ENCODE data around the gene CCNJL.

The CCNJL gene

DNA sequence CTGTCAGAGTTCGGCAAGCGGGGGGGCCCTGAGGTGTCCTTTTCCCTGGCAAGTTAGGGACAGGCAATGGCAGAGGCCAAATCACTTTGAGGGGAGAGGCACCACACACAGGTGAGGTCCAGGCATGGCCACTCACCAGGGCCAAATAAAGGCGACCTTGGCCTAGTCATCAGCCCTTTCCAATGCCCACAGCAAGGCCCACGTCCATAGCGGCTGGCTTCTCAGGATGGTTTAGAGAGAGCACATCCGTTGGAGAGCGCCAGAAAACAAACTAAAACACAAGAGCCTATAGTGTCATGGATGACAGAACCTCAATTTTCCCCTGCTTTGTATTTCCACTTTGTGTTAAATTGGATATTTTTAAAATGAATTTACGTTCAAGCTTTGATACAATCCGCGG is 7.0 kb downstream of the CCNJL start:
- no peaks in the 10 kb centered on the region for H3K9me3 ChIP-seq (ENCODE audit: insufficient read depth, low read depth, low read length)
- H3K36me3 ChIP-seq (ENCODE audit: insufficient read depth, low read depth, low read length) = peaks cover 73% of the 10 kb centered on the region
- H3K4me1 ChIP-seq (ENCODE audit: insufficient read depth, low read length) = peaks cover under 1% of the 10 kb centered on the region; the same call in 1 of the 2 replicates
- H3K27ac ChIP-seq (ENCODE audit: low read length) = no peak overlapping the region
- H3K9ac ChIP-seq (ENCODE audit: low read depth, low read length) = no peak overlapping the region
- H3K27me3 ChIP-seq (ENCODE audit: insufficient read depth, low read length) = no peaks in the 10 kb centered on the region
- H3K4me3 ChIP-seq (ENCODE audit: low read length) = no peak overlapping the region

DNA sequence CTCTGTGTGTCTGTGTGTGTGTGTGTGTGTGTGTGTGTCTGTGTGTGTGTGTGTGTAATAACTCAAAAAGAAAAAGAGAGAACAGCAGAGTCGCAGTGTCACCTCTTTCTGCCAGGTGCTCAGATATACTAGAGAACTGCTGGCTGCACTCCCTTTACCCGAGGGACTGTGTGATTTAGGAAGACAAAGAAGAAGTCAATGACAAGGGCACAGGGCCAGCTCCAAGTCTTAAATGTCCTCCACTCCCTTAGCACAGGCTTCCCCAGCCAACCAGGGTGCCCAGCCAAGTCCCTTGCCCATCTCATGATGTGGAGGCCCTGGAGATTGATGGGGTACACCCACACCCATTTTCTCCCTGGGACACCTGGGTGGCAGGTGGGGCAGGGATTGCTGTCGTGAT is 8.7 kb downstream of the CCNJL start:
- H3K9me3 ChIP-seq (ENCODE audit: insufficient read depth, low read depth, low read length) = no peaks in the 10 kb centered on the region
- no peak overlapping the region for H3K4me3 ChIP-seq (ENCODE audit: low read length)
- H3K27ac ChIP-seq (ENCODE audit: low read length) = no peak overlapping the region
- H3K9ac ChIP-seq (ENCODE audit: low read depth, low read length) = no peak overlapping the region
- peaks cover 57% of the 10 kb centered on the region for H3K36me3 ChIP-seq (ENCODE audit: insufficient read depth, low read depth, low read length)
- H3K4me1 ChIP-seq (ENCODE audit: insufficient read depth, low read length) = no peaks in the 10 kb centered on the region
- no peaks in the 10 kb centered on the region for H3K27me3 ChIP-seq (ENCODE audit: insufficient read depth, low read length)

DNA sequence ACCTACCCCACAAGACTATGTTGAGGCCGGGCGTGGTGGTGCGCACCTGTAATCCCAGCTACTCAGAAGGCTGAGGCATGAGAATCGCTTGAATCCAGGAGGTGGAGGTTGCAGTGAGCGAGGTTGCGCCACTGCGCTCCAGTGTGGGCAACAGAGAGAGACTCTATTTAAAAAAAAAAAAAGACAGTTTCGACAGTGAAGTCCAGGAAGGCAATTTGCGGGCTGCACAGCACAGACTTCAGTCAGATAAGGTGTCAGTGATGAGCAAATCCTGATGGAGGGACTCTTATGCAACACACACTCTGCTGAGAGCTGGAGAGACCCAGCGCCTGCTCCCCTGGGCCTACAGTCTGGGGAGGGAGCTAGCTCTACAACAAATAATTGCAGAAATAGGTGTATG is 14.2 kb downstream of the CCNJL start:
- H3K9ac ChIP-seq (ENCODE audit: low read depth, low read length) = peak overlapping the region; percentile 21; the same call in 1 of the 2 replicates
- H3K4me3 ChIP-seq (ENCODE audit: low read length) = no peak overlapping the region
- peaks cover 10% of the 10 kb centered on the region; the same call in 1 of the 2 replicates for H3K36me3 ChIP-seq (ENCODE audit: insufficient read depth, low read depth, low read length)
- H3K27me3 ChIP-seq (ENCODE audit: insufficient read depth, low read length) = no peaks in the 10 kb centered on the region
- H3K27ac ChIP-seq (ENCODE audit: low read length) = no peak overlapping the region
- H3K9me3 ChIP-seq (ENCODE audit: insufficient read depth, low read depth, low read length) = no peaks in the 10 kb centered on the region
- peaks cover 20% of the 10 kb centered on the region for H3K4me1 ChIP-seq (ENCODE audit: insufficient read depth, low read length)

DNA sequence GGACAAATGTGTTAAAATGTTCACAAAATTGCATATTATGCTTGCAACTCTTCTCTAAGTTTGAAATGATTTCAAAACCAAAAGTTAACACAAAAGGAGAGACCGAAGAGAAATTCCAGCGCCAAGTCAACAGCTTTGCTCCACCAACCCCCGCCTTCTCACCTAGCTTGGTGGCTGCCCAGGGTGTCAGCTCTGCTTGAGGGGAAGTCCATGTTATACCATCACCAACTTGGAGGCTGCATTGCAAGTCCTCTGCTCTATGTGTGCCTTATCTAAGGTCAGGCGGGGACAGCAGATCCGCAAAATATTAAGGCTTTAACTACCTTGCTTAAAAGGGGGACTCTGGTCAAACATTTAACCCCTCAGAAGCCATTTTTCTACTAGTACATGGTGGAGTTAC is 14.6 kb downstream of the CCNJL start:
- Histone ChIP-seq H3K36me3 (ENCODE audit: insufficient read depth, low read depth, low read length) (peaks cover 6% of the 10 kb centered on the region; the same call in 1 of the 2 replicates), H3K4me3 (ENCODE audit: low read length) (no peak overlapping the region), H3K27ac (ENCODE audit: low read length) (no peak overlapping the region), H3K9ac (ENCODE audit: low read depth, low read length) (no peak overlapping the region), H3K4me1 (ENCODE audit: insufficient read depth, low read length) (peaks cover 20% of the 10 kb centered on the region), H3K27me3 (ENCODE audit: insufficient read depth, low read length) (no peaks in the 10 kb centered on the region), H3K9me3 (ENCODE audit: insufficient read depth, low read depth, low read length) (no peaks in the 10 kb centered on the region)

DNA sequence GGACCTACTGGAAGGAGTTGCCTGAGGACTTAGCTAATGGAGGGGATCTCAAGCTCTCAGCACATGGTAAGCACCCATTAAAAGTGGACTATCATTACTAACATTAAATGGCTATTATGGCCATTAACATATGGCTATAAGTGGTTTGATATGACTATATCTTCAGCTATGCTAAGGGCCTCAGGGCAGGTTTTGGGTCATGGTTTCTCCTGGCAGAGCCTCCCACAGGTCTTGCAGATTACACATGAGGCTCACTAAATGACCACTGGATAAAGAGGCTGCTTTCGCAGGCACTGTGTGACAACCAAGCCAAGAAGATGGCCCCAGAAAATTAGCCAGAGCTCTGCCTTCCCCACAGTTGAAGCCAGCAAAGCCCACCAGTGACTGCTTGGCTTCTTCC is 15.4 kb downstream of the CCNJL start:
- H3K4me3 ChIP-seq (ENCODE audit: low read length) = no peak overlapping the region
- no peaks in the 10 kb centered on the region for H3K27me3 ChIP-seq (ENCODE audit: insufficient read depth, low read length)
- no peaks in the 10 kb centered on the region for H3K9me3 ChIP-seq (ENCODE audit: insufficient read depth, low read depth, low read length)
- peaks cover 20% of the 10 kb centered on the region for H3K4me1 ChIP-seq (ENCODE audit: insufficient read depth, low read length)
- H3K36me3 ChIP-seq (ENCODE audit: insufficient read depth, low read depth, low read length) = peaks cover 5% of the 10 kb centered on the region; the same call in 1 of the 2 replicates
- no peak overlapping the region for H3K27ac ChIP-seq (ENCODE audit: low read length)
- H3K9ac ChIP-seq (ENCODE audit: low read depth, low read length) = no peak overlapping the region

DNA sequence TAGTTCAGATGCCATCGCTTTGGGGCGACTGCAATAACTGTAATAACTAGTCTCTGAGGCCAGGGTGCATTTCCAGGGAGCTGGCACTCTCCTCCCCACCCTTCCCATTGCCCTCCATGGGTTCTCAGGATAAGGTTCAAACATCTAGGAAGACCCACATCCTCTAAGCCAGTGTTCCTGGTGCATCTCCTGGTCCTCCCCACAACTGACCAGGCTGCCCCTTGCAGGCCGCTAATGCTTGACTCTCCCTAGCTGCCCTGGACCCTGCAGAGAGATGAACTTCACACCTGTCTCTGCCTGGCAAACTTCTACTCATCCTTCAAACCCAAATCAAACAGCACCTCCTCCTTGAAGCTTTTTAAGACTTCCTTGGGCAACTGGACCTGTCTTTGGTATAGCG is 15.9 kb downstream of the CCNJL start:
- Histone ChIP-seq H3K27ac (ENCODE audit: low read length) (no peak overlapping the region), H3K9ac (ENCODE audit: low read depth, low read length) (no peak overlapping the region), H3K27me3 (ENCODE audit: insufficient read depth, low read length) (no peaks in the 10 kb centered on the region), H3K4me3 (ENCODE audit: low read length) (no peak overlapping the region), H3K4me1 (ENCODE audit: insufficient read depth, low read length) (peaks cover 20% of the 10 kb centered on the region), H3K9me3 (ENCODE audit: insufficient read depth, low read depth, low read length) (no peaks in the 10 kb centered on the region), H3K36me3 (ENCODE audit: insufficient read depth, low read depth, low read length) (peaks cover 5% of the 10 kb centered on the region; the same call in 1 of the 2 replicates)

DNA sequence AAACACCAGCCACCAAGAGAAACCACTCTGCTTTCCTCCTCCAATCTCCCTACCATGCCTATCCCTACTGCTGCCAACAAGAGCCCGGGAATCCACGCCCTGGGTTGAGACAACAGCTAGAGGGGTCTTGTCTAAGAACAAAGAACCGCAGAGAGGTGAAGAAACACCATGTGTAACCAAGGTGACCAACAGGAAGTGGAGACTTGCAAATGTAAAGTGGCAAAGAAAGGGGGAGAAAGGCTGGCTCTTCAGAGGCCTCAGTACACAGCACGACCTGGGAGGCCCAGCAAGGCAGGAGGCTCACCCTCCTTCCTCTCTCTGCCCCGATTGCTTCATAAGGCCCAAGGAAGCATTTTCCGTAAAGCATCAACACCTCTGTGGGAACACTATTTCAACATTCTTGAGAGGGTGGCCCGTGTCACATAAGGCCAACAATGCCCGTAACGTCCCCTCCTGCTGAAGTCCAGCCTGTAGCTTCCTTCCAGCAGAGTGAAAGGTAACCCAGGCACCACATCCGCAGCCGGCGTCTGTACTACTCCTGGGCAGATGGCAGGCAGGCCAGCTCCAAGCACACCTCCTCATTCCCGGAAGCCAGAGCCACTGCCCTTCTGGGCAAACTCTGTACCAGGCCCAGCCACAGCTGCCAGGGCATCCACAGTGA is 18.3 kb downstream of the CCNJL start:
- Histone ChIP-seq H3K4me3 (ENCODE audit: low read length) (no peak overlapping the region), H3K9me3 (ENCODE audit: insufficient read depth, low read depth, low read length) (no peaks in the 10 kb centered on the region), H3K27me3 (ENCODE audit: insufficient read depth, low read length) (no peaks in the 10 kb centered on the region), H3K36me3 (ENCODE audit: insufficient read depth, low read depth, low read length) (0 out of 2 replicates have a peak, but pooled peaks cover 5% of the 10 kb centered on the region), H3K9ac (ENCODE audit: low read depth, low read length) (peak overlapping the region; percentile 48; the same call in 1 of the 2 replicates), H3K27ac (ENCODE audit: low read length) (peak overlapping the region; percentile 59), H3K4me1 (ENCODE audit: insufficient read depth, low read length) (peaks cover 30% of the 10 kb centered on the region)

DNA sequence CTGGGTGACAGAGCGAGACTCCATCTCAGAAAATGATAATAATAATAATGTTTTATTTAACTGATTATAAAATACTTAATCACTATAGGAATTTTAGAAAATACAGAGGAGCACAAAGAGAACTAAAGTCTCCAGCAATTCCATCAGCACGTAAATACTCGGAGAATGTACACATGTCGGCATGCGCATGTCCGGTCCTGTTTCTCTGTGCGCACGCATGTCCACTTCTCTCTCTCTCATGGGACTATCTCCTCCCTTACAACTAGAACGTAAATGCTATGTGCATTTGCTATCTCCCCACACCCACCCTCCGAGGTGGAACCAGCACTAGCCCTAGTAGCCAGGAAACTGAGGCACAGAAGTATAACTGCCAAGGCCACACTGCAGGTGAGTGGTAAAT is 19.0 kb downstream of the CCNJL start:
- Histone ChIP-seq H3K36me3 (ENCODE audit: insufficient read depth, low read depth, low read length) (0 out of 2 replicates have a peak, but pooled peaks cover 2% of the 10 kb centered on the region), H3K27me3 (ENCODE audit: insufficient read depth, low read length) (no peaks in the 10 kb centered on the region), H3K27ac (ENCODE audit: low read length) (peak overlapping the region; percentile 59), H3K4me3 (ENCODE audit: low read length) (no peak overlapping the region), H3K9ac (ENCODE audit: low read depth, low read length) (peak overlapping the region; percentile 48; the same call in 1 of the 2 replicates), H3K9me3 (ENCODE audit: insufficient read depth, low read depth, low read length) (no peaks in the 10 kb centered on the region), H3K4me1 (ENCODE audit: insufficient read depth, low read length) (peaks cover 33% of the 10 kb centered on the region)

DNA sequence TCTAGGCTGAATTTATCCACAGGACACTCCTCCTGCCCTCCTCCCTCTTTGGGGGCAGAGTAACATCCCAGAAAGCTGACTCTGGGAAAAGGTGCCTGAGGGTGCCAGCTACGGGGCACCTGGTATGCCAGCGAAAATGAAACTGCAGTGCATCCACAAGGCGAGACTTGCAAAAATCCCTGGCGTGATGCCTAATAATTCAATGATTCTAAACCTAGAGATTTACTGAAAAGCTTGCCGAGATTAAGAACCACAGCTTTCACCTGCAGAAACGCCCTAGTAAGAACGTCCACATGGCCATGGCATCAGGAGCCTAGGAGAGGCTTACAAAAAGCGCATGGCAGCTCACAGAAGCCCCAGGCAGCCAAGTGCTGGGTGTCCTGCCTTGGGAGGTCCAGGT is 20.9 kb downstream of the CCNJL start:
- peaks cover 42% of the 10 kb centered on the region for H3K4me1 ChIP-seq (ENCODE audit: insufficient read depth, low read length)
- no peaks in the 10 kb centered on the region for H3K27me3 ChIP-seq (ENCODE audit: insufficient read depth, low read length)
- no peak overlapping the region for H3K27ac ChIP-seq (ENCODE audit: low read length)
- no peak overlapping the region for H3K4me3 ChIP-seq (ENCODE audit: low read length)
- no peak overlapping the region for H3K9ac ChIP-seq (ENCODE audit: low read depth, low read length)
- no peaks in the 10 kb centered on the region for H3K9me3 ChIP-seq (ENCODE audit: insufficient read depth, low read depth, low read length)
- no peaks in the 10 kb centered on the region for H3K36me3 ChIP-seq (ENCODE audit: insufficient read depth, low read depth, low read length)

DNA sequence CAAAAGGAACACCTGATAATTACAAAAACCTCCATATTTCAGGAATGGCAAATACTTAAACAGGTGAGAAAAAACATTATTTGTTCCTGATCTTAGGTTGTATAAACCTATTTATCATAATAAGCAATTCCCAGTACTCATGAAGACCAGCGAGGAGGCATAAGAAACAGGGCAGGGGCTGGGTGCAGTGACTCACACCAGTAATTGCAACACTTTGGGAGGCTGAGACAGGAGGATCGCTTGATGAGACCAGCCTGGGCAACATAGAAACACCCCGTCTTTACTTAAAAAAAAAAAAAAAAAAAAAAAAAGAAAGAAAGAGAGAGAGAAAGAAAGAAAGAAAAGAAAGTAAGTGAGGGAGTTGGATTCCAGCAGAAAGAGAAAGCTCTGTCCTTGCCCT is 21.6 kb downstream of the CCNJL start:
- H3K27me3 ChIP-seq (ENCODE audit: insufficient read depth, low read length) = no peaks in the 10 kb centered on the region
- no peak overlapping the region for H3K27ac ChIP-seq (ENCODE audit: low read length)
- no peaks in the 10 kb centered on the region for H3K36me3 ChIP-seq (ENCODE audit: insufficient read depth, low read depth, low read length)
- H3K9me3 ChIP-seq (ENCODE audit: insufficient read depth, low read depth, low read length) = no peaks in the 10 kb centered on the region
- no peak overlapping the region for H3K9ac ChIP-seq (ENCODE audit: low read depth, low read length)
- H3K4me1 ChIP-seq (ENCODE audit: insufficient read depth, low read length) = peaks cover 42% of the 10 kb centered on the region
- no peak overlapping the region for H3K4me3 ChIP-seq (ENCODE audit: low read length)

DNA sequence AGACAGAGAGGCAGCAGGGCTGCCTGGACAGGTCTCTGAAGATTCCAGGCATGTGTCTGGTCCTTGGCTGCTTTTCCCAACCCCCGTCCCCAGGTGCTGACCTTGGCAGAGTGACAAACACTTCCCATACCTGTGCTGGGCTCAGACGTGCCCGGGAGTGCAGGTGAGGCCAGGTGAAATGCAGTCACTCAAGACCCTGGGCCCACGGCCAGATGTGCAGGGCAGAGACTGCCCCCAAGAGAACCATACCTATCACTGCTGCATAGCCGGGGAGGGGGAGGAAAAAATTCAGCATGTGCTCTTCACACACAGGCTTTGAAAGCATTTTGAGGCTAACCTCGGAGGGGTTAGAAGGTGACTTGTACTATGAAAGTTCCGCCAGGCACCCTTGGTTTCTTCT is 22.6 kb downstream of the CCNJL start:
- H3K4me1 ChIP-seq (ENCODE audit: insufficient read depth, low read length) = peaks cover 40% of the 10 kb centered on the region
- no peaks in the 10 kb centered on the region for H3K9me3 ChIP-seq (ENCODE audit: insufficient read depth, low read depth, low read length)
- peak overlapping the region; percentile 52 for H3K27ac ChIP-seq (ENCODE audit: low read length)
- peak overlapping the region; percentile 49; the same call in 1 of the 2 replicates for H3K9ac ChIP-seq (ENCODE audit: low read depth, low read length)
- no peak overlapping the region for H3K4me3 ChIP-seq (ENCODE audit: low read length)
- H3K36me3 ChIP-seq (ENCODE audit: insufficient read depth, low read depth, low read length) = peaks cover 7% of the 10 kb centered on the region; the same call in 1 of the 2 replicates
- H3K27me3 ChIP-seq (ENCODE audit: insufficient read depth, low read length) = no peaks in the 10 kb centered on the region

DNA sequence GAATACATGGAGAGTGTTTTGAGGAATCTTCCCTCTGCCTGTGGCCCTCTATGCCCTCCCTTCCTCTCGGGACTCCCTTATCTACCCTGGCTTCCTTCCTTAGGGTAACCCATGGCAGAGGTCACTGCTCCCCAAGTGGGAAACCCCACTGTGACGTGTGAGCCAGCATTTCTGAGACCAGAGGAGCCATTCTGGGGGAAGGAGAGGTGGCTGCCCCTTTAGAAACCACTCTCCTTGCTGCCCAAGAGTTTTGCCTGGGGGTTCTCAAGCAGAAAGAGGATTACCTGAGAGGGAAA is 23.1 kb downstream of the CCNJL start:
- H3K4me1 ChIP-seq (ENCODE audit: insufficient read depth, low read length) = peaks cover 37% of the 10 kb centered on the region
- peak overlapping the region; percentile 52 for H3K27ac ChIP-seq (ENCODE audit: low read length)
- H3K9ac ChIP-seq (ENCODE audit: low read depth, low read length) = peak overlapping the region; percentile 49; the same call in 1 of the 2 replicates
- H3K9me3 ChIP-seq (ENCODE audit: insufficient read depth, low read depth, low read length) = no peaks in the 10 kb centered on the region
- no peaks in the 10 kb centered on the region for H3K27me3 ChIP-seq (ENCODE audit: insufficient read depth, low read length)
- peaks cover 7% of the 10 kb centered on the region; the same call in 1 of the 2 replicates for H3K36me3 ChIP-seq (ENCODE audit: insufficient read depth, low read depth, low read length)
- H3K4me3 ChIP-seq (ENCODE audit: low read length) = no peak overlapping the region
